ENCODE results near the gene CDYL2. TPM values are rescaled to one million over a fixed set of nuclear protein-coding genes. Genes with fewer than 3 reads are reported as not detected.

CDYL2 gene
- polyA plus RNA-seq, 1 donor from 2014 or later = 2.6 TPM

- Histone ChIP-seq H3K9ac (ENCODE audit: low read length) (no peak overlapping the region), H3K36me3 (ENCODE audit: insufficient read depth, low read length) (no peaks in the 10 kb centered on the region), H3K9me2 (ENCODE audit: insufficient read depth, low read length) (no peaks in the 10 kb centered on the region), H4K20me1 (ENCODE audit: insufficient read depth) (no peaks in the 10 kb centered on the region), H3K79me2 (replicated peaks; ENCODE audit: insufficient read depth, low read length) (no peaks in the 10 kb centered on the region), H2AFZ (ENCODE audit: low read depth, low read length) (no peak overlapping the region), H3K9me3 (ENCODE audit: low read length) (no peaks in the 10 kb centered on the region), H3F3A (ENCODE audit: insufficient read depth, low read length, poor library complexity, severe bottlenecking) (no peaks in the 10 kb centered on the region), H3K4me2 (ENCODE audit: low read length) (no peak overlapping the region), H3K27ac (ENCODE audit: low read length) (no peak overlapping the region), H3K27me3 (ENCODE audit: insufficient read depth, low read depth, low read length) (no peaks in the 10 kb centered on the region), H3K4me3 (ENCODE audit: low read length) (no peak overlapping the region)
- TF ChIP-seq EZH2 (IDR thresholded peaks at IDR 0.05; ENCODE audit: borderline replicate concordance, insufficient read depth, low read length, poor library complexity, severe bottlenecking) (no peak), EP300 (conservative IDR thresholded peaks at IDR 0.05; ENCODE audit: poor library complexity, severe bottlenecking) (no peak), TAF1 (IDR thresholded peaks at IDR 0.05; ENCODE audit: low read depth) (no peak), POLR2AphosphoS5 (IDR thresholded peaks at IDR 0.05) (no peak), MXI1 (conservative IDR thresholded peaks at IDR 0.05; ENCODE audit: poor library complexity, severe bottlenecking) (no peak), RAD21 (conservative IDR thresholded peaks at IDR 0.05) (no peak), REST (IDR thresholded peaks at IDR 0.05; ENCODE audit: borderline replicate concordance) (no peak), CTCF (IDR thresholded peaks at IDR 0.05; ENCODE audit: poor library complexity, severe bottlenecking) (no peak), SMC3 (conservative IDR thresholded peaks at IDR 0.05; ENCODE audit: poor library complexity) (no peak)
Observed at GRCh38 chr16:80695020-80695419, 109.4 kb downstream of the CDYL2 start.

GRCh38 chr16:80693553-80693952, 110.8 kb downstream of the CDYL2 start:
- Histone ChIP-seq H3K9ac (ENCODE audit: low read length) (no peak overlapping the region), H3F3A (ENCODE audit: insufficient read depth, low read length, poor library complexity, severe bottlenecking) (no peaks in the 10 kb centered on the region)

More at GRCh38 chr16:80693553-80693952, 110.8 kb downstream of the CDYL2 start:
- no peak for TF ChIP-seq EP300 (conservative IDR thresholded peaks at IDR 0.05; ENCODE audit: poor library complexity, severe bottlenecking)
- no peak for TF ChIP-seq CTCF (IDR thresholded peaks at IDR 0.05; ENCODE audit: poor library complexity, severe bottlenecking)
- TF ChIP-seq RAD21 (conservative IDR thresholded peaks at IDR 0.05) = no peak
- no peak for TF ChIP-seq REST (IDR thresholded peaks at IDR 0.05; ENCODE audit: borderline replicate concordance)
- no peak for TF ChIP-seq TAF1 (IDR thresholded peaks at IDR 0.05; ENCODE audit: low read depth)
- TF ChIP-seq SMC3 (conservative IDR thresholded peaks at IDR 0.05; ENCODE audit: poor library complexity) = no peak
- no peak for TF ChIP-seq MXI1 (conservative IDR thresholded peaks at IDR 0.05; ENCODE audit: poor library complexity, severe bottlenecking)
- no peak for TF ChIP-seq POLR2AphosphoS5 (IDR thresholded peaks at IDR 0.05)
- no peak for TF ChIP-seq EZH2 (IDR thresholded peaks at IDR 0.05; ENCODE audit: borderline replicate concordance, insufficient read depth, low read length, poor library complexity, severe bottlenecking)
- H3K4me3 ChIP-seq (ENCODE audit: low read length) = no peak overlapping the region
- no peak overlapping the region for H3K27ac ChIP-seq (ENCODE audit: low read length)
- H4K20me1 ChIP-seq (ENCODE audit: insufficient read depth) = no peaks in the 10 kb centered on the region
- H3K9me3 ChIP-seq (ENCODE audit: low read length) = no peaks in the 10 kb centered on the region
- no peak overlapping the region for H3K4me2 ChIP-seq (ENCODE audit: low read length)
- H3K9me2 ChIP-seq (ENCODE audit: insufficient read depth, low read length) = no peaks in the 10 kb centered on the region
- no peaks in the 10 kb centered on the region for H3K36me3 ChIP-seq (ENCODE audit: insufficient read depth, low read length)
- no peaks in the 10 kb centered on the region for H3K79me2 ChIP-seq (replicated peaks; ENCODE audit: insufficient read depth, low read length)
- H2AFZ ChIP-seq (ENCODE audit: low read depth, low read length) = no peak overlapping the region
- H3K27me3 ChIP-seq (ENCODE audit: insufficient read depth, low read depth, low read length) = no peaks in the 10 kb centered on the region
